ENCODE measurements around the gene ASPSCR1. TPM values are rescaled to one million over a fixed set of nuclear protein-coding genes. Genes with fewer than 3 reads are reported as not detected.

The ASPSCR1 gene
- total and polyA plus RNA-seq, 2 donors (not counting 1 experiment from before 2014, with no cell fraction given), result 6.3 to 35.7 TPM

DNA sequence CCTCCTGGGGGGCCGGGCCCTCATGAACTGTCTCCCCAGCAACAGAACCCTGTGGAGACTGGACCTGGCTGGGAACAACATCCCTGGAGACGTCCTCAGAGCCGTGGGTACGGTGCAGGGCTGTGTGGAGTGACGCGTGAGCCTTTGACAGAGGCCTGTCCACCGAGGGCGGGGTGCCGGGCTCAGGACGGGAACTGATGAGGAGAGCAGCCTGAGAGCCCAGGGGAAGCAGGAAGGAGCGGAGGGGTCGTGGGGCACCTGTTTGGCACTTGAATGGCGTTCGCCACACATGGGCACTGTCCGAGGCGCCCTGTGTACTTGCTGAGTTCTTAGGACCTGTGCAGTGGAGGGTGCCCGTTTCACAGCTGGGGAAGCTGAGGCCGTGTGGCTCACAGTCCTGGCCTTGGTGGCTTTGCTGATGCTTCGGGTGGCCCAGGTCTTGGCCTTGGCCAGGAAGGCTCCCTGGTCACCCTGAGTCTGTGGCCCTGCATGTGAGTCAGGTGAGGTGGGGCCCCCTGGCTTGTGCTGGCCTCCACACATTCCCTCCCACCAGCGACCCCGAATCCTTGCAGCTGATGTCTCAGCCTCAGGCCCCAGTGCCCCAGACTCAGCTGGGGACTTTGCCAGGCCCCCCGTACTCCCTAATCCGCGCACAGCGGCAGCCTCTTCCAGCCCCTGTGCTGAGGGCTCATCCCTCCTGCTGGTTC, 48.1 kb downstream of the ASPSCR1 start:
- H3K9ac ChIP-seq (ENCODE audit: insufficient read depth, low read length), result no peak overlapping the region
- H4K20me1 ChIP-seq (ENCODE audit: control insufficient read depth, extremely low read depth, insufficient read depth, low read length), result no peaks in the 10 kb centered on the region
- H3K4me2 ChIP-seq (ENCODE audit: extremely low read depth, insufficient read depth, low read length), result no peak overlapping the region
- peaks cover 13% of the 10 kb centered on the region for H3K4me1 ChIP-seq (ENCODE audit: control insufficient read depth, extremely low read depth, insufficient read depth, low read length)
- no peak for DNase-seq (ENCODE audit: low read depth in 2 of 2)
- H3K79me2 ChIP-seq (ENCODE audit: control insufficient read depth, insufficient read depth, low read length), result peaks cover 7% of the 10 kb centered on the region
- no peaks in the 10 kb centered on the region for H3K27me3 ChIP-seq (ENCODE audit: control insufficient read depth, insufficient read depth, low read length)
- no peak overlapping the region for H2AFZ ChIP-seq (ENCODE audit: low read length)
- H3K4me3 ChIP-seq (replicated peaks in 1 of 4; ENCODE audit: control extremely low read depth in 1 of 4, insufficient read depth in 1 of 4, low read depth in 3 of 4, low read length in 4 of 4), result no peak overlapping the region
- TF ChIP-seq, protein P1, sequence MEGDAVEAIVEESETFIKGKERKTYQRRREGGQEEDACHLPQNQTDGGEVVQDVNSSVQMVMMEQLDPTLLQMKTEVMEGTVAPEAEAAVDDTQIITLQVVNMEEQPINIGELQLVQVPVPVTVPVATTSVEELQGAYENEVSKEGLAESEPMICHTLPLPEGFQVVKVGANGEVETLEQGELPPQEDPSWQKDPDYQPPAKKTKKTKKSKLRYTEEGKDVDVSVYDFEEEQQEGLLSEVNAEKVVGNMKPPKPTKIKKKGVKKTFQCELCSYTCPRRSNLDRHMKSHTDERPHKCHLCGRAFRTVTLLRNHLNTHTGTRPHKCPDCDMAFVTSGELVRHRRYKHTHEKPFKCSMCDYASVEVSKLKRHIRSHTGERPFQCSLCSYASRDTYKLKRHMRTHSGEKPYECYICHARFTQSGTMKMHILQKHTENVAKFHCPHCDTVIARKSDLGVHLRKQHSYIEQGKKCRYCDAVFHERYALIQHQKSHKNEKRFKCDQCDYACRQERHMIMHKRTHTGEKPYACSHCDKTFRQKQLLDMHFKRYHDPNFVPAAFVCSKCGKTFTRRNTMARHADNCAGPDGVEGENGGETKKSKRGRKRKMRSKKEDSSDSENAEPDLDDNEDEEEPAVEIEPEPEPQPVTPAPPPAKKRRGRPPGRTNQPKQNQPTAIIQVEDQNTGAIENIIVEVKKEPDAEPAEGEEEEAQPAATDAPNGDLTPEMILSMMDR (conservative IDR thresholded peaks at IDR 0.05 in 1 of 2, IDR thresholded peaks at IDR 0.05 in 1 of 2; ENCODE audit: low read depth in 1 of 2, low read length in 2 of 2), result no peak
- TF ChIP-seq EZH2 (IDR thresholded peaks at IDR 0.05; ENCODE audit: low read length, missing control alignments), result no peak
- H3K9me3 ChIP-seq (ENCODE audit: control insufficient read depth, insufficient read depth, low read depth, low read length), result no peaks in the 10 kb centered on the region
- no peak overlapping the region for H3K27ac ChIP-seq (ENCODE audit: insufficient read depth, low read length)
- no peaks in the 10 kb centered on the region for H3K36me3 ChIP-seq (ENCODE audit: control insufficient read depth, insufficient read depth, low read length)

GRCh38 chr17:82028246-82028645, 50.8 kb downstream of the ASPSCR1 start:
- H3K4me2 ChIP-seq (ENCODE audit: extremely low read depth, insufficient read depth, low read length), result no peak overlapping the region
- H3K27ac ChIP-seq (ENCODE audit: insufficient read depth, low read length), result no peak overlapping the region
- no peak overlapping the region for H2AFZ ChIP-seq (ENCODE audit: low read length)
- peaks cover 6% of the 10 kb centered on the region for H3K4me1 ChIP-seq (ENCODE audit: control insufficient read depth, extremely low read depth, insufficient read depth, low read length)
- no peak overlapping the region for H3K9ac ChIP-seq (ENCODE audit: insufficient read depth, low read length)
- H3K27me3 ChIP-seq (ENCODE audit: control insufficient read depth, insufficient read depth, low read length), result no peaks in the 10 kb centered on the region
- no peaks in the 10 kb centered on the region for H3K9me3 ChIP-seq (ENCODE audit: control insufficient read depth, insufficient read depth, low read depth, low read length)
- no peak for TF ChIP-seq EZH2 (IDR thresholded peaks at IDR 0.05; ENCODE audit: low read length, missing control alignments)
- TF ChIP-seq, protein P1 (conservative IDR thresholded peaks at IDR 0.05 in 1 of 2, IDR thresholded peaks at IDR 0.05 in 1 of 2; ENCODE audit: low read depth in 1 of 2, low read length in 2 of 2), result no peak
- no peaks in the 10 kb centered on the region for H3K79me2 ChIP-seq (ENCODE audit: control insufficient read depth, insufficient read depth, low read length)
- DNase-seq (ENCODE audit: low read depth in 2 of 2), result no peak
- no peak overlapping the region for H3K4me3 ChIP-seq (replicated peaks in 1 of 4; ENCODE audit: control extremely low read depth in 1 of 4, insufficient read depth in 1 of 4, low read depth in 3 of 4, low read length in 4 of 4)
- H3K36me3 ChIP-seq (ENCODE audit: control insufficient read depth, insufficient read depth, low read length), result no peaks in the 10 kb centered on the region
- no peaks in the 10 kb centered on the region for H4K20me1 ChIP-seq (ENCODE audit: control insufficient read depth, extremely low read depth, insufficient read depth, low read length)

DNA sequence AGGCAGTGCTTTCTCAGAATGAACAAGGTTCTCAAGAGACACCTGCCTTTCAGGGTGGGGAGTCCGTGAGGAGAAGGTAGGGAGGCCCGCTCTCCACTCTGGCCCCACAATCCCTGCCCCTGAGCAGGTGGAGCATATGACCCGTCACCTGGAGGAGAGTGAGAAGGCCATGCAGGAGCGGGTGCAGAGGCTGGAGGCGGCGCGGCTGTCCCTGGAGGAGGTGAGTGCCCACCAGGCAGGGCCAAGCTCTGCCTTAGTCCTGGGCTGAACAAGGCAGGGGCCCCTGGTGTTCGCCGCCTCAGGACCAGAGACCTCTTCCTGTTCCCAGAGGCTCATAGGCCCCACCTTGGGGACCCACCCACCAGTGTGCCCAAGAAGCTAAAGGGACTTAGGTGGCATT, 51.5 kb downstream of the ASPSCR1 start:
- Histone ChIP-seq H3K27me3 (ENCODE audit: control insufficient read depth, insufficient read depth, low read length) (no peaks in the 10 kb centered on the region), H3K4me3 (replicated peaks in 1 of 4; ENCODE audit: control extremely low read depth in 1 of 4, insufficient read depth in 1 of 4, low read depth in 3 of 4, low read length in 4 of 4) (no peak overlapping the region), H3K36me3 (ENCODE audit: control insufficient read depth, insufficient read depth, low read length) (no peaks in the 10 kb centered on the region), H2AFZ (ENCODE audit: low read length) (no peak overlapping the region), H3K9ac (ENCODE audit: insufficient read depth, low read length) (no peak overlapping the region), H3K27ac (ENCODE audit: insufficient read depth, low read length) (no peak overlapping the region), H3K79me2 (ENCODE audit: control insufficient read depth, insufficient read depth, low read length) (no peaks in the 10 kb centered on the region), H4K20me1 (ENCODE audit: control insufficient read depth, extremely low read depth, insufficient read depth, low read length) (no peaks in the 10 kb centered on the region), H3K4me2 (ENCODE audit: extremely low read depth, insufficient read depth, low read length) (no peak overlapping the region), H3K4me1 (ENCODE audit: control insufficient read depth, extremely low read depth, insufficient read depth, low read length) (peaks cover 4% of the 10 kb centered on the region), H3K9me3 (ENCODE audit: control insufficient read depth, insufficient read depth, low read depth, low read length) (no peaks in the 10 kb centered on the region)
- DNase-seq (ENCODE audit: low read depth in 2 of 2), result no peak
- no peak for TF ChIP-seq EZH2 (IDR thresholded peaks at IDR 0.05; ENCODE audit: low read length, missing control alignments)
- TF ChIP-seq, protein P1 (conservative IDR thresholded peaks at IDR 0.05 in 1 of 2, IDR thresholded peaks at IDR 0.05 in 1 of 2; ENCODE audit: low read depth in 1 of 2, low read length in 2 of 2), result no peak
